ENCODE measurements around the gene BARX2. TPM values are rescaled to one million over a fixed set of nuclear protein-coding genes. Genes with fewer than 3 reads are reported as not detected.

Gene BARX2
- total and polyA plus RNA-seq, 9 donors = 0.06 to 6.2 (median 0.35) TPM; not detected in 4

GRCh38 chr11:129348813-129349212 lies 26.8 kb upstream of the BARX2 start:
- TF ChIP-seq CTCF (IDR thresholded peaks at IDR 0.05) = no peak
- H3K27ac ChIP-seq = no peak overlapping the region
- H3K9me3 ChIP-seq = no peaks in the 10 kb centered on the region
- H3K4me3 ChIP-seq = no peak overlapping the region
- intact Hi-C loops (cut with DNase I) = no loop called here
- no peaks in the 10 kb centered on the region for H3K36me3 ChIP-seq
- H3K4me1 ChIP-seq (ENCODE audit: insufficient read depth) = no peaks in the 10 kb centered on the region
- DNase-seq = no peak
- H3K27me3 ChIP-seq = no peaks in the 10 kb centered on the region

GRCh38 chr11:129352676-129353075 lies 23.0 kb upstream of the BARX2 start:
- DNase-seq = no peak
- Histone ChIP-seq H3K4me3 (no peak overlapping the region), H3K27me3 (no peaks in the 10 kb centered on the region), H3K36me3 (no peaks in the 10 kb centered on the region), H3K9me3 (no peaks in the 10 kb centered on the region), H3K4me1 (ENCODE audit: insufficient read depth) (no peaks in the 10 kb centered on the region), H3K27ac (no peak overlapping the region)
- intact Hi-C loops (cut with DNase I) = no loop called here
- TF ChIP-seq EP300 (IDR thresholded peaks at IDR 0.05) (no peak), POLR2A (IDR thresholded peaks at IDR 0.05) (no peak), CTCF (IDR thresholded peaks at IDR 0.05) (no peak)
- 83 to 91% (median 85%) methylated on average over 3 of the region's 3 CpGs for WGBS, 3 donors

GRCh38 chr11:129354691-129355090 lies 21.0 kb upstream of the BARX2 start:
- Histone ChIP-seq H3K9me3 (no peaks in the 10 kb centered on the region), H3K36me3 (no peaks in the 10 kb centered on the region), H3K27me3 (no peaks in the 10 kb centered on the region), H3K27ac (no peak overlapping the region), H3K4me3 (no peak overlapping the region), H3K4me1 (ENCODE audit: insufficient read depth) (no peaks in the 10 kb centered on the region)
- TF ChIP-seq POLR2A (IDR thresholded peaks at IDR 0.05) (no peak), CTCF (IDR thresholded peaks at IDR 0.05) (no peak), EP300 (IDR thresholded peaks at IDR 0.05) (no peak)
- no peak for DNase-seq
- 48 to 69% (median 51%) methylated on average over 4 of the region's 4 CpGs for WGBS, 3 donors
- intact Hi-C loops (cut with DNase I) = no loop called here

- Histone ChIP-seq H3K27ac (no peak overlapping the region), H3K27me3 (no peaks in the 10 kb centered on the region), H3K4me1 (ENCODE audit: insufficient read depth) (no peaks in the 10 kb centered on the region), H3K9me3 (no peaks in the 10 kb centered on the region), H3K36me3 (no peaks in the 10 kb centered on the region), H3K4me3 (no peak overlapping the region)
- no peak for DNase-seq
- TF ChIP-seq CTCF (IDR thresholded peaks at IDR 0.05) (no peak), EP300 (IDR thresholded peaks at IDR 0.05) (no peak), POLR2A (IDR thresholded peaks at IDR 0.05) (no peak)
- intact Hi-C loops (cut with DNase I) = no loop called here
- 52 to 69% (median 52%) methylated on average over 2 of the region's 2 CpGs for WGBS, 3 donors
These were observed 15.9 kb upstream of the BARX2 start for GRCh38 chr11:129359748-129360147.
